Fibroblast of peridontal ligament (primary cell): Measurements from ENCODE around the gene AHRR.
"Not testable (repeated sequence)": the region's sequence is repeated elsewhere in the genome, so short reads cannot be mapped to it uniquely, and the experiment has no call there.

Source experiments
- DNase-seq: peaks from one replicate; pipeline ENCODE4 v3.0.0-alpha.2; 2010; ENCODE audit errors: extremely low read depth

Gene AHRR

DNA sequence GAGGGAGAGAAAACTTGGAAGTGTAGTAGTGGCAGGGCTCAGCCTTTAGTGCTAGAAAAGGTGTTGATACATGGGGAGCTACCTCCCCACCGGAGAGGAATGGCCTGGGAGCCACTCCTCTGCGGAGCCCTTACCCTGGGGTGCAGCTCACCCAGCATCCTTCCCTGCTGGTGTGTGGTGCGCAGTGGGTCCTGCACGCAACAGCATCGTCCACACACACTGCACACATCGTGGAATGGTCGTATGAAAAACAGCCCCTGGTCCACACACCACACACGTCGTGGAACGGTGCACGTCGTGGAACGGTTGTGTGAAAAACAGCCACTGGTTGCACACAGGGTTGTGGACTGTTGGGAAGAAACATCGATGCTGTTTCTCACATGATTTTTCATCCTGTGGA lies 16.1 kb upstream of the AHRR start:
- no peak for DNase-seq

DNA sequence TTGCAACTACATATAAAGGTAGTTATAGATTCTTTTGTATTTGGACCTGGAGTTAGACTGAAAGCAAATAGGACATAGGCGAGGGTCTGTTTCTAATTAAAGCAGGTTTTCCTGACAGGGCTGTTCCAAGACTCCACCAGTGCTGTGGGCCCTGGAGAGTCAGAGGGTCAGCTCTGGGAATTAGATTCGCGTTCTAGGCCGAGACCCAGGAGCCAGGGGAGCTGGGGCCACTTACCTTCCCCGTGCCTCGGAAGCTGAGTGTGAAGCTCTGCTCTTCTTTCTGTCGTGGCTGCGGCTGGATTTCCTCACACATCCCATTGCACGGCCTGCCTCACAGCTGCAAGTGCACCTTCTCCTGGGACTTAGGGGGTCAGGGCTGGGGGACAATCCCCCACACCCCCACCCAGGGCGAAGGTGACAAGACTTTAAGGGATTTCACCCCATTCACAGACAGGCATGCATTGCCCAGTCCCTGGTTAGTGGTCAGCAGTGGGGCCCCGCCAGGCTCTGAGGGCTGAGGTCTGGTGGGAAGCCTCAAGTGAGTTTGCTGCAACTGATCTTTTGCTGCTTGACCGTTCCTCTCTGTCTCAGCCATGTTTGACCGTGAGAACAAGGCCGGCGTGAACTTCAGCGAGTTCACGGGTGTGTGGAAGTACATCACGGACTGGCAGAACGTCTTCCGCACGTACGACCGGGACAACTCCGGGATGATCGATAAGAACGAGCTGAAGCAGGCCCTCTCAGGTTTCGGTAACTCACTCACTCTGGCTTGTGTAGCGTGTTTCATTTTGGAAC lies 15.3 kb upstream of the AHRR start:
- DNase-seq, result no peak

DNA sequence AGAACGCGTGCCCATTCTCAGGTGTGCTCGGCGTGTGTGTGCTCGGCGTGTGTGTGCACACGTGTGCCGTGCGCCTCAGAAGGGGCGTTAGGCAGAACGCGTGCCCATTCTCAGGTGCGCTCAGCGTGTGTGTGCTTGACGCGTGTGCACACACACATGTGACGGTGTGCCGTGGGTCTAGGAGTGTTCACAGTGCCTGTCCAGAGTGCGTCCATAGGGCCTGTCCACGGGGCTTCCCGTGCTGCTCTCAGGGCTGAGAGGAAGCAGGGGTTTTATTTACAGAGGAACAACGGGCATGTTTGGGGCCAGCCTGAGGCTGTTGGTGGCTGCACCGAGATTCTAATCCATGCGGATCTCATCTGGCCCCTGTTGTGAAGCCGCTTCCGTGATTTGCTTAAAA lies 14.2 kb upstream of the AHRR start:
- DNase-seq, result no peak

DNA sequence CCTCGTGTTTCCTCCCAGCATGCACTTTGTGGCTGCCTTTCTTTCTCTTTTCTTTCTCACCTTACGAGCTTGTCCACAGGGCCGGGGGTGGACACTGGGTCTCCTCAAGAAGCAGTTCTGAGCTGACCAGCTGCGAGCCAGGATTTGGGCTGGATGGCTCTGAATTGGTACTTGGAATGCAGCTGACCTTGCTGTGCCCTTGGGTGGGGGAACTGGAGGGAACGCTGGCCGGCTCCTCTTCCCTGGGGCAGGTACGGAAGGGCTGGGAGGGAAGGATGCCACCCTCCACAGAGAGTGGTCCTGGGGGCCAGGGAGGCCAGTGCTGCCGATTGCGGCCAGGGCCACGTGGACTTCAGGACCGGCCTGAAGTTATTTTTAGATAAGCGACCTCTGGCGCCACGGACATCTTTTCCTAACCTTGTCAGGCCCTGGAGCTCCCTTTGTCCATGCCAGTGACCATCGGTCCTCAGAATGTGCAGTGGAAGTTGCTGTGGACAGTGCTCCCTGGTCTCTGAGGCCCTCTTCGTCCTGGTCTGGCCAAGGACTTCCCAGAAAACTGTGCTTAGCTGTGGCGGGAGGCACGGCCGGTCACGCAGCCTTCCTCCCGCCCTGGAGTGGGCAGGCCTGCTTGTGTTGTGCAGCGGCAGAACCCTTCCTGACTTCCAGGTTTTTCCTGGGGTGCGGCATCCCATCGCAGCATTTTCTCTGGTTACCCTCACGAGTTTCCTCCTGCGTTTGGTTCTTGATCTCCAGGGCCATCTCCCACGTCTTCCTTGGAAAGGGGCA lies 13.5 kb upstream of the AHRR start:
- no peak for DNase-seq

DNA sequence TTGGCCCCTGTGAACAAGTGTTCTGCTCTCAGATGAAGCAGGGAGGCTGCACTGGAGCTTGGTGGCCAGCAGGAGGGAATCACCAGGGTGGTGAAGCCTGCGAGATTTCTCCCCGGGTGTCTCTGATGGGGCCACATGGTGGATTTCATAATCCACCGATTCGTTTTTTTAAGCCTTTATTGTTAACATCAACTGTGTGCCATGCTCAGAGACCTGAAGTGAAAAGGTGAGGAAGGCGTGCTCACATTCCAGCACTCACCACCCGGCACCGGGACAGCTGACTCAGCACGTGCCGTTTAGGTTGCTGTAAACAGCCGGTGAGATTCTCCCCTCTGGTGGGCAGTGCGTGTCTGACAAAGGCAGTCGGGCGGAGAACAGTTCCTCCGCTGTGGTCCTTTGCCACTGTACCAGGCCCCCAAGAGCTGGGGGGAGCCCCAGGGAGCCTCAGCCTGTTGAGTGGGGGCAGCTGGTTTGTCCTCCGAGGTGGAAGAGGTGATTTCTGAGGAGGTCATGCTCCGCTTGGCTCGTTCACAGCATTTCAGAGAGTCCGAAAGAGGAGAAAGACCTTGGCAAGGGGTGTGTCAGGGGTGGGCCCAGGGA lies 12.7 kb upstream of the AHRR start:
- no peak for DNase-seq

DNA sequence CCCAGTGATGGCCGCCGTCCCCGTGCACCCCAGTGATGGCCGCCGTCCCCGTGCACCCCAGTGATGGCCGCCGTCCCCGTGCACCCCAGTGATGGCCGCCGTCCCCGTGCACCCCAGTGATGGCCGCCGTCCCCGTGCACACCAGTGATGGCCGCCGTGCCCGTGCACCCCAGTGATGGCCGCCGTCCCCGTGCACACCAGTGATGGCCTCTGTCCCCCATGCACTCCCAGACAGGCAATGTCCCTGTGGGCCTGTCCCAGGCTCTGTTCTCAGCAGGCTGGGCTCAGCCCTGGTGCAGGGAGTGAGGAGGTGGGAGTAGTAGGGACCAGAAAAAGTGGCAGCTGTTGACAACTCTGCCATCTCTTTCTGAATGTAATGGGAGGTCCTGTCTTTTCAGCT lies 11.7 kb upstream of the AHRR start:
- DNase-seq, result not testable (repeated sequence)

DNA sequence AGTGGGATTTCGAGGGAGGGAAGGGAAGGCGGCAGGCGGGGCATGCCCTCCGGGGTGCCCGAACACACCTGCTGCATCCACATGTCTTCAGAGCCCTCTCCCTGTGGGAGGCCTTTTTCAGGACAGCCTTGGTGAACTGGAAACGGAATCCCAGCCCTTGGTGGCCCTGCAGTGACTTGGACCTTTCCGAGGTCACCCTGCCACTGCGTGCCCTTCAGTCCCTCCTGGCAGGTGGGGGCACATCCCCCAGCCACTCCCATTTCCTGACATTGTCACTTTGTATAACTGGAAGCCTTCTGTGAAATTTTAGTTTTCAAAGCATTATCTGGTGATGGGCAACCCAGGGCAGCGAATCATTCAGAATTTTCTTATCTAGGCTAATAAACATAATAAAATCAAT lies 11.0 kb upstream of the AHRR start:
- no peak for DNase-seq

DNA sequence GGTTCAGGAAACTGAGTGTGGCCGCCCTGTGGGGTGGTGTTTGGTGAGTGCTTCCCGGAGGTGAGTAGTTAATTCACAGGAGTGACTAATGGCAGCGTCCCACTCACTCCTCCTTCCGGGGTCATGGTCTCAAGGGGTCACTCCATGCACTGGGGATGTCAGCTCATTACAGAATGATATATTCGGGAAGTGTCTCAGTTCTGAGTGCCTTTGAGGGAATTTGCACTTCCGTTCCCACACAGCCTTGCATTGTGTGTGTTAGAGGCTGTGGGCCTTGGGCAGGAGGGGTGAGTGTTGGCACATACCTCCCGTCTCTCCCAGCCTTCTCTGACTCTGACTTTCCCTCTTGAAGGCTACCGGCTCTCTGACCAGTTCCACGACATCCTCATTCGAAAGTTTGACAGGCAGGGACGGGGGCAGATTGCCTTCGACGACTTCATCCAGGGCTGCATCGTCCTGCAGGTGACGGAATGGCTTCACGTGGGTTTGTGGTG lies 10.5 kb upstream of the AHRR start:
- DNase-seq, result no peak

DNA sequence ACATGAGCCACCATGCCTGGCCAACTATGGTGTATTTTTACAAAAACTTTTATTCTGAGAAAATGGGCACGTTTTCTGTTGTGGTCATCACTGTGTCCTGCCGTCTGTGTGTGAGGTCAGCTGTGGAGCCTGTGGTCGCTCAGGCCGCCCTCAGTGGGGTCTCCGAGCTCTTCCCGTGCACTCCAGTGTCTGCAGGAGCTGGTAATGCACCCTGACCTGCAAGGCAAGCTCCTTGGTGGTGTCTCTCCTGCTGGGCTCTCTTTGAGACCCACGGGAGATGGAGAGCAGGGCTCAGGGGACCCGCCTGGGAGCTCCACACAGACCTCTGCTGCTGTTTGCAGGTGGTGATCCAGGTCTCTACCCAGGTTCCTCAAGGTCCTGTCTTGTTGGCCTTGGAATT lies 9.6 kb upstream of the AHRR start:
- no peak for DNase-seq

DNA sequence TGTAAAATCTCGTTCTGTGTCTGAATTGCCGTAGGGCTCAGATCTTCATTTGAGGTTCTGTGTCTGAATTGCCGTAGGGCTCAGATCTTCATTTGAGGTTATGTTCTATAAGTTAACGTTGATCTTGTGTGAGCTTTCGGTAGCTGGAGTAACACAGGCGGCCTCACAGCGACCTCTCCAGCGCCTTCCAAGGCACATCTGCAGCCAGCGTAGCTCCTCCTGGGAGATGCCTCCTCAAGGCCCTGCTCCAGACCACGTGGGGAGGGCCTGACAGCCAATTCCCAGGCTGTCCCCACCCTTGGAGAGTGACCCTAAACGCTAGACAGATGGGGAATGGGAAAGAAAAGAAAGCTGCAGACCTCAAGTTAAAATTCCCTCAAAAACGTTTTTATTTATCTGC lies 8.7 kb upstream of the AHRR start:
- DNase-seq, result no peak

DNA sequence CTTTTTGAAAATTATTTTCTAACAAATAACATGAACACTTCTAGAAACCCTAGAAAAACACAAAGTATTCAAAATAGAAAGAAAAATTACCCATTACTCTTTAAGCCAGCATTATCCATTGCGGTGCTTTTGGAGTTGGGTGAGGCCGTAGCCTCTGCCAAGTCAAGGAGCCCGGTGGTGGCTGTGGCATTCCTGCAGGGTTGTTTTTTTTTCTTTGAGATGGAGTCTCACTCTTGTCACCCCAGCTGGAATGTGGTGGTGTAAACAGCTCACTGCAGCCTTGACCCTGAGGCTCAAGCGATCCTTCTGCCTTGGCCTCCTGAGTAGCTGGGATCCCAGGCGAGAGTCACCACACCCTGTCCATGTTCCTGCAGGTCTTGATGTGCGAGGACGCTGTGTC lies 8.2 kb upstream of the AHRR start:
- no peak for DNase-seq

DNA sequence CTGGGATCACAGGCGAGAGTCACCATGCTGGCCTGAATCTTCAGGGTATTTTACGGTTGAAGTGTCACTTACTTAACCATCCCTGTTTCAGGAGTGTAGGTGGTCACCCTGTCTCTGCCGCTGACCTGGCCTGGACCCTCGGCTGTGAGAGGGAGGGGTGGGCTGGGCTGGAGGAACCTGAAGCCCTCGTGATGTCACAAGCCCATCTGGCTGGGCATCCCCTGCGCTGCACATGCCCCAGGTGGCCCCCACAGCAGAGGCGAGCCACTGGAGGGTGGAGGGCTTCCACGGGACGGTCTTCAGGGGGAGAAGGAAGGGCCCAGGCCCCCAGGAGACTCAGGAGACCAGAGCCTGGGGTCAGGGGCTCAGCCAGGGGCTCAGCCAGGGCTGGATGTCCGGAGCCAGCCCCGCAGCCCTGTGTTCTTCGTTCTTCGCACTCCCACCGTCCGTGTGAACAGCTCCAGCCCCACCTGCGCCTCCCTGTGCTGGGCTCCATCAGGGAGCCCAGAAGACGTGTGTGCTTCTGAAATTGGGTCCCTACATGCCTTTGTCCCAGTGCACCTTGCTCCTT lies 7.6 kb upstream of the AHRR start:
- no peak for DNase-seq

DNA sequence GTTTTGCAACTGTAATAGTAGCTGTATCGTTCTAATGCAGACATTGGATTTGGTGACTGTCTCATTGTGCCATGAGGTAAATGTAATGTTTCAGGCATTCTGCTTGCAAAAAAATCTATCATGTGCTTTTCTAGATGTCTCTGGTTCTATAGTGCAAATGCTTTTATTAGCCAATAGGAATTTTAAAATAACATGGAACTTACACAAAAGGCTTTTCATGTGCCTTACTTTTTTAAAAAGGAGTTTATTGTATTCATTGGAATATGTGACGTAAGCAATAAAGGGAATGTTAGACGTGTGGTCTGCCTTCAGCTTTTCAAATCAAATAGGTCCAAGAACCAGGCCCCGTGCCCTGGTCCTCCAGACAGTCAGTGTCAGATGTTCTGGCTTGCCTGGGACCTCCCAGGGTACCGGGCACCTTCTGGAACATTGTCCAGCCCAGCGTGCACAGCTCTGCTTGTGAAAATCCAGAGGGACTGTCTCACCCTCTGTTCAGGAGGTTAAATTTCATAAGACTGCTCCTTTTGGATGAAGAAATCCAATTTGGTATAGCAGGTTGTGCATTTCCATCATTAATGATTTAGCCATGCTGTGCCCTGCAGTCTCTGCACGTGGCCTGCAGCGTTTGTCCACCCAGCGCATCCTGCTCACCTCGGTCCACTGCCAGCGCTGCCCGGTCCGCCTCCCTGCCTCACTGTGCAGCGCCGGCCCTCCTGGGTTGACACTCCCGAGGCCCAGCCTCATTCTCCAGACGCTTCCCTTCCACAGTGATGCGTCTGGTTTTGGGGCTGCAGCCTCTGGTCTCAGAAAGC lies 6.6 kb upstream of the AHRR start:
- no peak for DNase-seq

DNA sequence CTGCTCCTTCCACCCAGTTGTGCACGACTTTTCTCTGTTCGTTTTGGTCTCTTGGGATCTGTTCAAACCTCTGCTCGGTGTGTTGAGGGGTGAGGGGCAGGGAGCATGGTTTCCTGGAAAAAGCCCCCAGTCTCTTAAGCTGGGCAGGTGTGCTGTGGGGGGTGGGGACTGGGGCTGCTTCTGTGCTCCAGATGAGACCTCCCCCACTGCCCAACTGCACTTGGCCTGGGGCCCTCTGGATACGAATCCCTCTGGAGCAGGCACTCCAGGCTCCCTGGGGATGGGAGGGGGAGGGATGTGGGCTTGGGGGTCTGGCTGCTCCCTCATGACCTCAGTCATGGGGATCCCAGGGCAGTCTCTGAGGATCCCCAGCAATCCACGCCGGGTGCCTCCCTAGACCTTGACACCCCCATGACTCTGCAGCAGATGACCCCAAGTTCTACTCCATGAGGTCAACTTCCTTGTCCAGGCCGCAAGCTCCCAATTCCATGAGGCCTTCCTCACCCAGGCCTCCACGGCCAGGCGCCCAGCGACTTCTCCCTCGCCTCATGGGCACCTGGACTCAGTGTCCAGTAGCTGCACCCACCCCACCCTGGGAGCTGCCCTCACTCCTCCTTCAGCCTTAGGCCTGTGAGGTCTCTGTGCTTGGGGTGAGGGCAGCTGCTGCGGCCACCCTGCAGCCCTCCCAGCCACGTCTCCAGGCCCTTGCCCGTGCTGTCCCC lies 5.9 kb upstream of the AHRR start:
- DNase-seq, result no peak

DNA sequence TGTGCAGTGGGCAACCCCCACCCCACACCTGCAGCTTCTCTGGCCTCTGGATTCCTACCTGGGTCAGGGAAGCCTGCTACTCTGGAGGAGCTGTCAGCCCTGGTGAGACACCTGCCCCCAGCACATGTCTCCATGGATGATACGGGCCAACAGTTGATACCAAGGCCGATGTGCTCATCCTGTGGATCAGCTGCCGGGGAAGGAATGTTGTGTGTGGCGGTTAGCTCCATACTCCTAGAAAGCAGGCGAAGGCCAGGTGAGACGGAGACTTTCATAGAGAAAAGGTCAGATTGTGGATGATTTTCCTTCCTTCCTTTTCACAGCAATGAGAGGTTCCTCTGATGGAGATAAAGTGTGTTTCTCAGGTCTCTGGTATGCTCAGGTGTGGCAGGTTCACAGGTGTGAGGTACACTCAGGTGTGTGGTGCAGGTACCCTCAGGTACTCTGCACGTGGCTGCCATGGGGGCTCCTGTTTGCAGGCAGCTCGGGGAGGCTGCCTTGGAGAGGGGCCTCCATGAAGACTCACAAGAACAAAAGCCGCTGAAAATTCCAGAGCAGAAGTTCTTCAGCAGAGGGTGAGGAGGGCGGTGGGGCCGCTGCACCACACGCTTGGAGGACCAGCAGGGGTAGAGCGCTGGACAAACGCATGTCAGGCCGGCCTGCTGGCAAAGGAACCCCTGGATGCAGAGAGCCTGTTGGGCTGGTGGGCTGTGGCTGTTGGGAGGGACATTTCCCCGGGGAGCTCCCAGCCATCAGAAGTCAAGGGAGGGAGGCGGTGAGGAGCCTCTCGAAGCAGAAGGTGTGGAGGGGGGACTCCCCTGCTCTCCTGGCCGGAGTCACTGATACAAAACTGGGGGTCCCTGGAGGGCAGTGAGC lies 5.1 kb upstream of the AHRR start:
- DNase-seq, result no peak

DNA sequence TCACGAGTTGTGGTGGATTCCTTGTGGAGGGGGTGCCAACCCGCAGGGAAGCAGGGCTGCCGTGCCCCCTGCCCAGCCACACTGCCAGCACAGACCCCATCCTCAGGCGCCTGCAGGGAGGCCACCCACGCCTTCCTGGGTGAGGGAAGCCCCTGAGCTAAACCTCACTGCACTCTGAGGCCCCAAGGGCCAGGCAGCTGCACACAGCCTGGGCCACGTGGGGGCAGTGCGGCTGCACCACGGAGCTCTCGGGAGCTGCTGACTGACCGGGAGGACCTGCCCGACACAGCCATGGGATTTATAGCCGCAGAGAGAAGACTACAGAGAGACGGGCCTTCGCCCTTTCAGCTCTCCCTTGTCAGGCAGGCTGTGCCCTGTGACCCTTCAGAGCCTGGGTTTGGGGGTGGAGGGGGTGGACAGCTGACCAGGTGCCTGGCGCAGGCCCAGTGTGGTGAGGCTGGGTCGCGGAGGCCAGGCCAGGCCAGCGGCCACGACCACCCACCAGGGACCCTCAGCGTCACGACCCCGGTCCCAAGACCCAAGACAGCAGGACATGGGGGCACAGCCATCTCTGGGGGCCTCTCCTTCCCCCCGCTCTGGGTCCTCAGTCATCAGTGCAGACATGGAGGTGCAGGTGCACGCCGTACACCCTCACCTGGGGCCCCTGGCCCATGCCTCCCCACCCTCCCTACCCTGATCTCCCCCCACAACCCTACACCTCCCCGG lies 4.3 kb upstream of the AHRR start:
- DNase-seq, result peak; percentile 59

DNA sequence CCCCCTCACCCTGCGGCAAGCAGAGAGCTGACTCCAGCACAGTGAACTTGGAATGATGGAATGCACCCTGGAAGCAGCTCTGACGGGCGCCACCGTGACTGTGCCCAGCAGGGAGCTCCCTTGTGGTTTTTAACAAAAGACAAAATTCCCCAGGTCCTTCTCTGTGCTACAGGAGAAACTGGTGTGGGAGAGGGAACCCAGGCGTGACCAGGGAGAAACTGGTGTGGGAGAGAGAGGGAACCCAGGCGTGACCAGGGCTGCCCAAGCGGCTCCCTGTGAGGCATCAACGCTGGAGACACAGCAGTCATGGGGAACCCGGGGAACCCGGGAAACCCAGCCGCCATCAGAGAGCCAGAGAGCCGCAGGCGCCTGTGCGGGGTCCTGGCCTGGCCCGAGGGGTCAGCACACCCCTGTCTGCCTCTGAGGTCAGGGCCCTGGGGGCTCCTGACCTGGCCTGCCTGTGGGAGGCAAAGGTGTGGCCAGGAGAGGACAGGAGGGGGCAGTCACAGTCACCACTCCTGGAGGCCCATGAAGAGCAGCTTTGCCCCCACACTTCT lies 3.1 kb upstream of the AHRR start:
- DNase-seq, result peak; percentile 49

DNA sequence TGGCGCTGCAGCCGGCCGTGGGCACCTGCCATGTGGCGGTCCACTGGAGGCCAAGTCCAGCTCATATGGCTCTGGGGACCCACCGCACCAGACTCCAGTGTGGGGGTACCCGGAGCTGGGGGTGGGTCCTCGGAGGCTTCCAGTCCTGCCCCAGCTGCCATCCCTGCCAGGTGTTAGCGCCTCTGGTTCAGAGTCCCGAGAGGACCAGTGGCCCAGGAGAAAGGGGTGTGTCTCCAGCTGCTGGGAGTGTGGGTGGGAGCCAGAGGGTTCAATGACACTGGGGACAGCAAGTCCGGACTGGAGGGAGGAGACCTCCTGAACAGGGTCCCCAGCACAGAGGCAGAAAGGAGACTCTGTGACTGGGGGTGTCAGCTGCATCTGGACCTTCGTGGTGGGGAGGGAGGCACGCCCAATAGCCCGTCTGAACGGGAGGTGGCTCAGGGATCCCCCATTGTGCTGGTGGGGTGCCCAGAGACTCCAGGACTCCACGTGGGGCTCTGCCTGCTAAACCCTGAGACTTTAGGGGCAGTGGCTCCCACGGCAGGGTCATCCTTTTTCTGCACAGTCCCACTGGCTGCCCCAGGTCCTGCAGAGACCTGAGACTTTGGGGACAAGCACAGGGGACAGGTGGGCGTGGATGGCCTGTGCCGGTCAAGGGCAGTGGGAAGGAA lies 2.4 kb upstream of the AHRR start:
- no peak for DNase-seq
